HEK293 (cell line): ENCODE data around the gene ELL2.

ENCODE experiments used
- CTCF ChIP-seq: fragments of 450-650 bp; formaldehyde crosslinking; IDR thresholded peaks from 2 replicates; pipeline ENCODE4 v1.5.1; 2016; ENCODE audit warnings: missing biosample characterization, missing genetic modification characterization
- ZNF366 ChIP-seq: fragments of 450-650 bp; formaldehyde crosslinking; conservative IDR thresholded peaks from 2 replicates; pipeline ENCODE4 v1.5.1; 2016; ENCODE audit warnings: missing biosample characterization, missing genetic modification characterization

GRCh38 chr5:95899006-95899405, 62.6 kb downstream of the ELL2 start:
- TF ChIP-seq CTCF (tag by site-specific recombination) (no peak), ZNF366 (tag by site-specific recombination) (no peak)
